Stimulated activated naive CD8-positive, alpha-beta T cell treated with anti-CD3 and anti-CD28 coated beads, Interleukin-15, Interleukin-2, amounts not matched to agents 100 ng/mL and 50 ng/mL, for 24 hours (primary cell): ENCODE measurements around the gene RREB1.

Experiments used
- H3K27ac Mint-ChIP-seq: one replicate; pipeline ENCODE4 v1.8.0; 2021; ENCODE audit warnings: mild to moderate bottlenecking, mixed read lengths
- H3K27me3 Mint-ChIP-seq: one replicate; pipeline ENCODE4 v1.8.0; 2021; ENCODE audit warnings: mixed read lengths
- H3K36me3 Mint-ChIP-seq: one replicate; pipeline ENCODE4 v1.8.0; 2021; ENCODE audit warnings: low read depth, mixed read lengths
- H3K4me1 Mint-ChIP-seq: one replicate; pipeline ENCODE4 v1.8.0; 2021; ENCODE audit warnings: low read depth, mixed read lengths
- H3K4me3 Mint-ChIP-seq: one replicate; pipeline ENCODE4 v1.8.0; 2021; ENCODE audit warnings: mild to moderate bottlenecking, mixed read lengths
- H3K9me3 Mint-ChIP-seq: one replicate; pipeline ENCODE4 v1.8.0; 2021; ENCODE audit warnings: mixed read lengths

The RREB1 gene

GRCh38 chr6:7108964-7109836 is 1.4 kb downstream of the RREB1 start:
- peak overlapping the region; percentile 95 for H3K27ac Mint-ChIP-seq
- H3K4me3 Mint-ChIP-seq = peak overlapping the region; percentile 95
- H3K9me3 Mint-ChIP-seq = no peaks in the 10 kb centered on the region
- peaks cover 16% of the 10 kb centered on the region for H3K36me3 Mint-ChIP-seq
- H3K27me3 Mint-ChIP-seq = no peaks in the 10 kb centered on the region
- H3K4me1 Mint-ChIP-seq = peaks cover 58% of the 10 kb centered on the region

DNA sequence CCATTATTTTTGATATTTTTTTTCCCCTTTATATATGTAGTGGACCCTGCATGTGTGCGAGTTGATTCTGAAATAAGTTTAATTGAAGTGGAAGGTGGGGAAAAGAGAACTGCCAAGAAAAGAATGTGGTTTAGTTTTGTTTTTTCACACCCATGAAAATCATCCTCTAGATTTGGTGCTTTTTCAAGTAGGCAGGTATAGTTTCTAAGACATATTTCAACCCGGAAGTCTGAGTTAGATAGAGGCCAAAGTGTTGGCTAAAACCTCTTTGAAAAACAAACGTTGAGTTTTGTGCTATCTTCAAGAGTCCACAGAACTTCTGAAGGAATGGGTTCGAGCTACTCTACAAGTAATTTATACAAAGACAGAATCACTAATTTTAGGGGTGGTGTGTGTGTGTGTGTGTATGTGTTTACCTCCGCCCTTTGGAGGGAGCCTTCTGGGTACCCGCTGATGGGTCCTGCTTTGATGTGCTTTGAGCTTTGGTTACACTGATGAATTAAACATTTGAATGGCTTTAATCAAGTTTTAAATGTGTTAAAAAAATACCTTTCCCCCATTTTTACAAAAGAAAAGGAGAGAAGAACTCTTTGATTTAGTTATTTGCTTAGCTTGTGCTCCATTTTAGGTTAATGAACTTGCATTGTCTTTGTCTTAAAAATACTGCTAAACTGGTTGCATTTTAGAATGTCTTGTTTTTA is 2.5 kb downstream of the RREB1 start:
- Mint-ChIP-seq H3K36me3 (peaks cover 16% of the 10 kb centered on the region), H3K27ac (peak overlapping the region; percentile 95), H3K4me3 (peak overlapping the region; percentile 95), H3K9me3 (no peaks in the 10 kb centered on the region), H3K4me1 (peaks cover 68% of the 10 kb centered on the region), H3K27me3 (no peaks in the 10 kb centered on the region)

- H3K27ac Mint-ChIP-seq = no peak overlapping the region
- H3K9me3 Mint-ChIP-seq = no peaks in the 10 kb centered on the region
- H3K4me1 Mint-ChIP-seq = peaks cover 75% of the 10 kb centered on the region
- H3K4me3 Mint-ChIP-seq = peak overlapping the region; percentile 95
- H3K36me3 Mint-ChIP-seq = peaks cover 16% of the 10 kb centered on the region
- H3K27me3 Mint-ChIP-seq = no peaks in the 10 kb centered on the region
Measured at GRCh38 chr6:7111095-7111690, 3.4 kb downstream of the RREB1 start.

GRCh38 chr6:7112171-7112570 is 4.4 kb downstream of the RREB1 start:
- H3K36me3 Mint-ChIP-seq = peaks cover 16% of the 10 kb centered on the region
- H3K9me3 Mint-ChIP-seq = no peaks in the 10 kb centered on the region
- H3K27me3 Mint-ChIP-seq = no peaks in the 10 kb centered on the region
- peaks cover 77% of the 10 kb centered on the region for H3K4me1 Mint-ChIP-seq
- peak overlapping the region; percentile 78 for H3K4me3 Mint-ChIP-seq
- peak overlapping the region; percentile 74 for H3K27ac Mint-ChIP-seq

- H3K36me3 Mint-ChIP-seq = peaks cover 16% of the 10 kb centered on the region
- H3K27ac Mint-ChIP-seq = peak overlapping the region; percentile 74
- H3K27me3 Mint-ChIP-seq = no peaks in the 10 kb centered on the region
- peaks cover 78% of the 10 kb centered on the region for H3K4me1 Mint-ChIP-seq
- no peaks in the 10 kb centered on the region for H3K9me3 Mint-ChIP-seq
- H3K4me3 Mint-ChIP-seq = peak overlapping the region; percentile 78
Measured at GRCh38 chr6:7112741-7113313, 5.1 kb downstream of the RREB1 start.

DNA sequence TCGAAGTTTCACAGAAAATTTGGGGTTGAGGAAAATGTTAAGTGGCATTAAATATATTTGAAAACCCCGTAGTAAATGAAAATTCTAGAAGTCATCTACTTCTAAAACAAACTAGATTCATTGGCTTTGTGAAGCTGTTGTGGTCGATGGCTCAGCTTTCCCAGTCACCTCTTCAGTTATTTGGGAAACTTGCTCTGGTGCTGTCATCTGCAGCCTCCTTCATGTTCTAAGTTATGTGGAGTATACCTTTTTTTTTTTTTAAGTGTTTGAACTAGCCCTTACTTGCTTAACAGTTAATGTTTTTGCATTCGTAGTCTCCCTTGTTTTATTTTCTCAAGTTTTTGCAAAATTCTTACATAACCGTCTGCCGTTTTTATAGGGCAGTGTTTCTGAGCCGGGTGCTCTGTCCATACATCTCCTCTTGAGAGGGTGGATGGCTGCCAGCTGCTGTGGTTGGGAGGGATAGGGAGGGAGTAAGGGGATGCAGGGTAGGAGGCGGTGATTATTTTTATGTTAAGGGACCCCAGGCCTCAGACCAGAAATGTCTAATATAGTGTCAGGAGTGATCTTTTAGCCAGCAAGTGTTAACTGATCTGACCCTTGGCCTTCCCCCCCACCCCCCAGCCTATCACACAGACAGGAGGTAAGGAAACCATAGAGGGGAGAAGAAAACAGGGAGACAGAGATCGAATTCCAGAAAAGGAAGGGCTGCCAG is 7.1 kb downstream of the RREB1 start:
- H3K4me1 Mint-ChIP-seq = peaks cover 83% of the 10 kb centered on the region
- H3K36me3 Mint-ChIP-seq = peaks cover 19% of the 10 kb centered on the region
- H3K9me3 Mint-ChIP-seq = no peaks in the 10 kb centered on the region
- no peaks in the 10 kb centered on the region for H3K27me3 Mint-ChIP-seq
- H3K4me3 Mint-ChIP-seq = no peak overlapping the region
- no peak overlapping the region for H3K27ac Mint-ChIP-seq

- no peaks in the 10 kb centered on the region for H3K27me3 Mint-ChIP-seq
- peaks cover 13% of the 10 kb centered on the region for H3K36me3 Mint-ChIP-seq
- H3K27ac Mint-ChIP-seq = peak overlapping the region; percentile 32
- H3K4me3 Mint-ChIP-seq = no peak overlapping the region
- peaks cover 76% of the 10 kb centered on the region for H3K4me1 Mint-ChIP-seq
- H3K9me3 Mint-ChIP-seq = no peaks in the 10 kb centered on the region
Measured at GRCh38 chr6:7115543-7116231, 7.9 kb downstream of the RREB1 start.

DNA sequence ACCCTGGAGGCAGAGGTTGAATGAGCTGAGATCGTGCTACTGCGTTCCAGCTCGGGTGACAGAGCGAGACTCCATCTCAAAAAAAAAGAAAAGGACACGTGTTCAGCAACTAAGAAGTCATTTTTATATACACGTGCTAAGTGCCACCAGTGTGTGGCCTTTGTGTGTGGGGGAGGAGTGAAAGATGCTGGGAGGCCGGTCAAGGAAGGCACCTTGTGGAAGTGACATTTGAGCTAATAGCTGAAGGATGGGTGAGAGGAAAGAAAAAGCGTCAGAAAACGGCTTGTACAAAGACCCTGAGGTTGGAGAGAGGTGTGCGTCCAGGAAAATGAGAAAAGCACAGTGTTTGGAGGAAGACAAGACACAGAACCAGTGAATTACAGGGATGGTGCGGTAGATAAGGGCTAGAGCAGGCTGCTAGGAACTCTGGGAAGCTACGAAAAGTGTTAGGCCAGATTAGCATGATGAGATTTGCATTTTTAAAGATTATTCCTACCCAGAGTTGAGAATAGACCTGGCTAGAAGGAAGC is 11.6 kb downstream of the RREB1 start:
- Mint-ChIP-seq H3K36me3 (peaks cover 23% of the 10 kb centered on the region), H3K4me3 (no peak overlapping the region), H3K9me3 (no peaks in the 10 kb centered on the region), H3K27me3 (no peaks in the 10 kb centered on the region), H3K4me1 (peaks cover 45% of the 10 kb centered on the region), H3K27ac (no peak overlapping the region)

- Mint-ChIP-seq H3K36me3 (peaks cover 39% of the 10 kb centered on the region), H3K4me3 (no peak overlapping the region), H3K27me3 (no peaks in the 10 kb centered on the region), H3K9me3 (no peaks in the 10 kb centered on the region), H3K27ac (no peak overlapping the region), H3K4me1 (peaks cover 42% of the 10 kb centered on the region)
Measured at GRCh38 chr6:7121700-7122241, 14.0 kb downstream of the RREB1 start.

GRCh38 chr6:7122684-7123083 is 14.9 kb downstream of the RREB1 start:
- no peak overlapping the region for H3K4me3 Mint-ChIP-seq
- H3K9me3 Mint-ChIP-seq = no peaks in the 10 kb centered on the region
- peaks cover 47% of the 10 kb centered on the region for H3K4me1 Mint-ChIP-seq
- H3K27me3 Mint-ChIP-seq = no peaks in the 10 kb centered on the region
- no peak overlapping the region for H3K27ac Mint-ChIP-seq
- peaks cover 39% of the 10 kb centered on the region for H3K36me3 Mint-ChIP-seq

- H3K27me3 Mint-ChIP-seq = no peaks in the 10 kb centered on the region
- peaks cover 57% of the 10 kb centered on the region for H3K4me1 Mint-ChIP-seq
Measured at GRCh38 chr6:7124114-7124513, 16.4 kb downstream of the RREB1 start.

DNA sequence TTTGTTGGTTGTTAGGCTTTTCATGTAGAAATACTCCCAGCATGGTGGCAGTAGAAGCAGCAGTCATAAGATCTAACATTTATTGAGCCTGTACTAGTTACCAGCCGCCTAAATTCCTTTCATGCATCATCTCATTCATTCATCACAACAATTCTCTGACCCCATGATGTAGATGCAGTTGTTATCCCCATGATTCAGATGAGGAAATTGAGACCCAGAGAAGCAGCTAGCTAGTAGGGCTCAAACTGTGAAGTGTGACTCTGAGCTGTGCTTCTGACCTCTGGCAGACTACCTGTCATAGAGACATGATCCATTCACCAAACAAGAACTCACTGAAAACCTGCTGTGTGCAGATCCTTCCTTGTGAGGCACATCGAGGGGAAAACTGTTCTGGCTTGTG is 16.9 kb downstream of the RREB1 start:
- H3K4me3 Mint-ChIP-seq = no peak overlapping the region
- H3K27ac Mint-ChIP-seq = no peak overlapping the region
- H3K4me1 Mint-ChIP-seq = peaks cover 57% of the 10 kb centered on the region

More at GRCh38 chr6:7124114-7124513, 16.4 kb downstream of the RREB1 start:
- Mint-ChIP-seq H3K27ac (no peak overlapping the region), H3K4me3 (no peak overlapping the region), H3K9me3 (no peaks in the 10 kb centered on the region), H3K36me3 (peaks cover 38% of the 10 kb centered on the region)

DNA sequence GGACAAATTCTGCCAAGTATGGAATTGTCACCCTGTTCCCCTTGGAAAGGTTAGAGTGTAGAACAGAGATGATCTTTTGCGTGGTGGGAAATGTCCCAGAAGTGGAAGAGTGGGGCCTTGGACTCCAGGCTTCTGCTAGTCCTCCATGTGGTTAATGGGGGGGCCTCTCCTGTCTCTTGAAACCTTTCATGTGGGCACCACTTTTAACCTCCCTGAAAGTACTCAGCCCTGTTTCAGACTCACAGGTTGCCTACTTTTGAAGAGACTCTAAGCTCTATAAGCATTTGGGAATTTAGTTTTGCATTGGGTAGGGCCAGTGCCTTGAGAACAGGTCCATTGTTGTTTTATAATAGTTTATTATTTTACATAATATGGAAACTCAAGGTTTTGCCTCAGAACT is 17.5 kb downstream of the RREB1 start:
- no peaks in the 10 kb centered on the region for H3K9me3 Mint-ChIP-seq
- peaks cover 63% of the 10 kb centered on the region for H3K4me1 Mint-ChIP-seq
- no peaks in the 10 kb centered on the region for H3K27me3 Mint-ChIP-seq
- no peak overlapping the region for H3K4me3 Mint-ChIP-seq
- H3K36me3 Mint-ChIP-seq = peaks cover 35% of the 10 kb centered on the region
- peak overlapping the region; percentile 42 for H3K27ac Mint-ChIP-seq

More for the DNA sequence above, 16.9 kb downstream of the RREB1 start:
- Mint-ChIP-seq H3K9me3 (no peaks in the 10 kb centered on the region), H3K36me3 (peaks cover 33% of the 10 kb centered on the region), H3K27me3 (no peaks in the 10 kb centered on the region)
